ENCODE data around the gene REV3L.

DNA sequence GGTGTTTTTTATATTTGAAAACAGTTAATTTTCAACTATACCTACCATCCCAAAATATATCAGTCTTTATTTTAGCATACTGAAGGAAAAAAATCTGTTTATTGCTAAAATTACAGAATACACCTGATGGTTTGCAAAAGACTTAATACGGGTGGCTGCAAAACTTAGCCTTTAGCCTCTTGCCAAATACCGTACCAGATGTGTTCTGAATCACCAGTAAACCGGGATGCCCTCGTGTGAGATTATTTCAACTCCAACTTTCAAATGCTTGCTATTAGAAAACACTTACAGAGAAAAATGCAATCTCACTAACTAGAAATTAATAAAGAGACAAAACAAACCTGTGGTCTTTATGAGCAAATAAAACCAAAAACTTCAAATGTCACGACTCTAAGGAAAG lies 36.0 kb downstream of the REV3L start:
- no peak for TF ChIP-seq CEBPB (IDR thresholded peaks at IDR 0.05; ENCODE audit: low read depth)
- TF ChIP-seq, protein P1, sequence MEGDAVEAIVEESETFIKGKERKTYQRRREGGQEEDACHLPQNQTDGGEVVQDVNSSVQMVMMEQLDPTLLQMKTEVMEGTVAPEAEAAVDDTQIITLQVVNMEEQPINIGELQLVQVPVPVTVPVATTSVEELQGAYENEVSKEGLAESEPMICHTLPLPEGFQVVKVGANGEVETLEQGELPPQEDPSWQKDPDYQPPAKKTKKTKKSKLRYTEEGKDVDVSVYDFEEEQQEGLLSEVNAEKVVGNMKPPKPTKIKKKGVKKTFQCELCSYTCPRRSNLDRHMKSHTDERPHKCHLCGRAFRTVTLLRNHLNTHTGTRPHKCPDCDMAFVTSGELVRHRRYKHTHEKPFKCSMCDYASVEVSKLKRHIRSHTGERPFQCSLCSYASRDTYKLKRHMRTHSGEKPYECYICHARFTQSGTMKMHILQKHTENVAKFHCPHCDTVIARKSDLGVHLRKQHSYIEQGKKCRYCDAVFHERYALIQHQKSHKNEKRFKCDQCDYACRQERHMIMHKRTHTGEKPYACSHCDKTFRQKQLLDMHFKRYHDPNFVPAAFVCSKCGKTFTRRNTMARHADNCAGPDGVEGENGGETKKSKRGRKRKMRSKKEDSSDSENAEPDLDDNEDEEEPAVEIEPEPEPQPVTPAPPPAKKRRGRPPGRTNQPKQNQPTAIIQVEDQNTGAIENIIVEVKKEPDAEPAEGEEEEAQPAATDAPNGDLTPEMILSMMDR (IDR thresholded peaks at IDR 0.05 in 2 of 3, conservative IDR thresholded peaks at IDR 0.05 in 1 of 3; ENCODE audit: borderline replicate concordance in 1 of 3, insufficient read depth in 1 of 3, low read depth in 2 of 3, low read length in 2 of 3), result no peak
- TF ChIP-seq, protein P2, sequence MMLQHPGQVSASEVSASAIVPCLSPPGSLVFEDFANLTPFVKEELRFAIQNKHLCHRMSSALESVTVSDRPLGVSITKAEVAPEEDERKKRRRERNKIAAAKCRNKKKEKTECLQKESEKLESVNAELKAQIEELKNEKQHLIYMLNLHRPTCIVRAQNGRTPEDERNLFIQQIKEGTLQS (IDR thresholded peaks at IDR 0.05), result no peak
- TF ChIP-seq, protein P3, sequence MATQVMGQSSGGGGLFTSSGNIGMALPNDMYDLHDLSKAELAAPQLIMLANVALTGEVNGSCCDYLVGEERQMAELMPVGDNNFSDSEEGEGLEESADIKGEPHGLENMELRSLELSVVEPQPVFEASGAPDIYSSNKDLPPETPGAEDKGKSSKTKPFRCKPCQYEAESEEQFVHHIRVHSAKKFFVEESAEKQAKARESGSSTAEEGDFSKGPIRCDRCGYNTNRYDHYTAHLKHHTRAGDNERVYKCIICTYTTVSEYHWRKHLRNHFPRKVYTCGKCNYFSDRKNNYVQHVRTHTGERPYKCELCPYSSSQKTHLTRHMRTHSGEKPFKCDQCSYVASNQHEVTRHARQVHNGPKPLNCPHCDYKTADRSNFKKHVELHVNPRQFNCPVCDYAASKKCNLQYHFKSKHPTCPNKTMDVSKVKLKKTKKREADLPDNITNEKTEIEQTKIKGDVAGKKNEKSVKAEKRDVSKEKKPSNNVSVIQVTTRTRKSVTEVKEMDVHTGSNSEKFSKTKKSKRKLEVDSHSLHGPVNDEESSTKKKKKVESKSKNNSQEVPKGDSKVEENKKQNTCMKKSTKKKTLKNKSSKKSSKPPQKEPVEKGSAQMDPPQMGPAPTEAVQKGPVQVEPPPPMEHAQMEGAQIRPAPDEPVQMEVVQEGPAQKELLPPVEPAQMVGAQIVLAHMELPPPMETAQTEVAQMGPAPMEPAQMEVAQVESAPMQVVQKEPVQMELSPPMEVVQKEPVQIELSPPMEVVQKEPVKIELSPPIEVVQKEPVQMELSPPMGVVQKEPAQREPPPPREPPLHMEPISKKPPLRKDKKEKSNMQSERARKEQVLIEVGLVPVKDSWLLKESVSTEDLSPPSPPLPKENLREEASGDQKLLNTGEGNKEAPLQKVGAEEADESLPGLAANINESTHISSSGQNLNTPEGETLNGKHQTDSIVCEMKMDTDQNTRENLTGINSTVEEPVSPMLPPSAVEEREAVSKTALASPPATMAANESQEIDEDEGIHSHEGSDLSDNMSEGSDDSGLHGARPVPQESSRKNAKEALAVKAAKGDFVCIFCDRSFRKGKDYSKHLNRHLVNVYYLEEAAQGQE (IDR thresholded peaks at IDR 0.05; ENCODE audit: low read depth), result no peak
- TF ChIP-seq EZH2phosphoT487 (IDR thresholded peaks at IDR 0.05; ENCODE audit: borderline replicate concordance), result no peak
